NCI-H510A (cell line): ENCODE measurements around the gene CTF1.
"Not testable (repeated sequence)": the region's sequence is repeated elsewhere in the genome, so short reads cannot be mapped to it uniquely, and the experiment has no call there.

Experiments used
- DNase-seq: peaks from one replicate; lab custom pipeline; 2025; lab: John Stamatoyannopoulos, UW

CTF1 gene

GRCh38 chr16:30930160-30930571, 33.8 kb downstream of the CTF1 start:
- no peak for DNase-seq

GRCh38 chr16:30931068-30931650, 34.7 kb downstream of the CTF1 start:
- no peak for DNase-seq

- DNase-seq, result no peak
These were observed 38.6 kb downstream of the CTF1 start for GRCh38 chr16:30934827-30935557.

- DNase-seq, result no peak
These were observed 41.3 kb downstream of the CTF1 start for GRCh38 chr16:30937692-30938091.

GRCh38 chr16:30939571-30939970, 43.2 kb downstream of the CTF1 start:
- not testable (repeated sequence) for DNase-seq

GRCh38 chr16:30941600-30942425, 45.4 kb downstream of the CTF1 start:
- DNase-seq, result peak; percentile 49

GRCh38 chr16:30942426-30942806, 46.0 kb downstream of the CTF1 start:
- no peak for DNase-seq

- DNase-seq, result no peak
These were observed 47.9 kb downstream of the CTF1 start for GRCh38 chr16:30944352-30944751.

- DNase-seq, result no peak
These were observed 50.5 kb downstream of the CTF1 start for GRCh38 chr16:30946671-30947540.

- no peak for DNase-seq
These were observed 51.1 kb downstream of the CTF1 start for GRCh38 chr16:30947541-30947858.

- DNase-seq, result peak; percentile 43
These were observed 51.6 kb downstream of the CTF1 start for GRCh38 chr16:30947859-30948666.

- peak; percentile 18 for DNase-seq
These were observed 52.5 kb downstream of the CTF1 start, which contains the start of gene ORAI3 for GRCh38 chr16:30948667-30949649. Gene ORAI3, plus strand, starts transcription at chr16:30949068. Its CDS starts 222 bp downstream, at chr16:30949290.

- DNase-seq, result peak; percentile 62
These were observed 53.5 kb downstream of the CTF1 start for GRCh38 chr16:30949650-30950515.

GRCh38 chr16:30950516-30951065, 54.2 kb downstream of the CTF1 start:
- no peak for DNase-seq

GRCh38 chr16:30951193-30951592, 54.8 kb downstream of the CTF1 start:
- DNase-seq, result no peak

- DNase-seq, result no peak
These were observed 55.3 kb downstream of the CTF1 start for GRCh38 chr16:30951750-30952149.

GRCh38 chr16:30953111-30953510, 56.7 kb downstream of the CTF1 start:
- no peak for DNase-seq
